PC-9 (cell line): ENCODE measurements around the gene L3MBTL3.

ENCODE experiments used
- EZH2 ChIP-seq: fragments of 200-600 bp; sonication (generic); IDR thresholded peaks from 2 replicates; pipeline ENCODE4 v1.8.0; 2017; ENCODE audit warnings: antibody characterized with exemption, low read depth
- TF ChIP-seq, protein P1 (sequence below): fragments of 200-600 bp; sonication (generic); conservative IDR thresholded peaks from 2 replicates; pipeline ENCODE4 v1.6.1; 2017; ENCODE audit warnings: mixed run types, antibody characterized with exemption, mild to moderate bottlenecking, moderate library complexity

DNA sequence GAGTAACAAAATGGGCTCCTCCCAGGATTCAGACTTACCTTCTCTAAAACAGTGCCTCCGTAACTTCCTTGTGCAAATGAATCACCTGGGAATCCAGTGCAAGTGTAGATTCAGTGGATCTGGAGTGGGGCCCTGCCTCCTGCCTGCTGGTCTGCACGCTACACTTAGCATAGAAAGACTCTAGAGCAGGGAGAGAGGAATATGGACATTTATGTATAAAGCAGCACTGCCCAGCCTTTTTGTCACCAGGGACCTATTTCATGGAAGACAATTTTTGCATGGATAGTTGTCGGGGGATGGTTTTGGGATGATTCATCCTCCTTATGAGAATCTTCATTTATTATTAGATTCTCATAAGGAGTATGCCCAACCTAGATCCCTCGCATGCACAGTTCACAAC is 42.3 kb upstream of the L3MBTL3 start:
- TF ChIP-seq EZH2, result no peak
- TF ChIP-seq, protein P1, sequence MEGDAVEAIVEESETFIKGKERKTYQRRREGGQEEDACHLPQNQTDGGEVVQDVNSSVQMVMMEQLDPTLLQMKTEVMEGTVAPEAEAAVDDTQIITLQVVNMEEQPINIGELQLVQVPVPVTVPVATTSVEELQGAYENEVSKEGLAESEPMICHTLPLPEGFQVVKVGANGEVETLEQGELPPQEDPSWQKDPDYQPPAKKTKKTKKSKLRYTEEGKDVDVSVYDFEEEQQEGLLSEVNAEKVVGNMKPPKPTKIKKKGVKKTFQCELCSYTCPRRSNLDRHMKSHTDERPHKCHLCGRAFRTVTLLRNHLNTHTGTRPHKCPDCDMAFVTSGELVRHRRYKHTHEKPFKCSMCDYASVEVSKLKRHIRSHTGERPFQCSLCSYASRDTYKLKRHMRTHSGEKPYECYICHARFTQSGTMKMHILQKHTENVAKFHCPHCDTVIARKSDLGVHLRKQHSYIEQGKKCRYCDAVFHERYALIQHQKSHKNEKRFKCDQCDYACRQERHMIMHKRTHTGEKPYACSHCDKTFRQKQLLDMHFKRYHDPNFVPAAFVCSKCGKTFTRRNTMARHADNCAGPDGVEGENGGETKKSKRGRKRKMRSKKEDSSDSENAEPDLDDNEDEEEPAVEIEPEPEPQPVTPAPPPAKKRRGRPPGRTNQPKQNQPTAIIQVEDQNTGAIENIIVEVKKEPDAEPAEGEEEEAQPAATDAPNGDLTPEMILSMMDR, result no peak
